Transverse colon (tissue), 4 donors: ENCODE measurements around the gene LMCD1.

ENCODE experiments used
- POLR2A ChIP-seq: fragments of 450-650 bp; IDR thresholded peaks from one replicate; pipeline ENCODE4 v1.6.1; 2016; ENCODE audit warnings: antibody characterized with exemption, mild to moderate bottlenecking, moderate library complexity
- POLR2AphosphoS5 ChIP-seq, 3 donors: sonication (generic); formaldehyde crosslinking; IDR thresholded peaks; one replicate each; pipeline ENCODE4 v1.6.1; 2016; ENCODE audit warnings: antibody characterized with exemption in 3 of 3
- TF ChIP-seq, protein P1 (sequence below), 5 experiments: fragments of 200-600 bp in 3 of 5; fragments of 450-650 bp in 2 of 5; sonication (generic) in 3 of 5; IDR thresholded peaks; 1 replicate in 2 of 5; 2 replicates in 3 of 5; pipeline ENCODE4 v1.5.1; 2016 to 2017; ENCODE audit warnings: antibody characterized with exemption in 5 of 5, inconsistent platforms in 3 of 5, mild to moderate bottlenecking in 2 of 5, moderate library complexity in 1 of 5

DNA sequence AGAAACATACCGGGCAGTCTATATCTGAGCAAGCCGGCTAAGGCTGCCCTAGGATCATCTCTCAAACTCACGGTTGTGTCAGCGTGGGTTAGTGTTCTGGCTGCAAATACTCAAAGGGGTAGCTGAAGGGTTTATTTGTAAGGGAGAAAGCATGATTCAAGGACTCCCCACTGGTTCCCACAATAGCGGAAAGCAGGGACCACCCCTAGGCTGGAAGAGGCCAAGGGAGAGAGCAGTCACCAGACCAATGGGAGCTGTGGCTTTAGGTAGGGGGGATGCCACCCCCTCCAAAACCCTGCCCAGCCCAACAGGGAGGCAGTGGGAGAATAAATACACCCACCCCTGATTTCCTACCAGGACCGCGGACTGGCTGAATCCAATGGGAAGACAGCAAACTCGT lies 7.3 kb upstream of the LMCD1 start:
- no peak for TF ChIP-seq POLR2A
- TF ChIP-seq, protein P1, sequence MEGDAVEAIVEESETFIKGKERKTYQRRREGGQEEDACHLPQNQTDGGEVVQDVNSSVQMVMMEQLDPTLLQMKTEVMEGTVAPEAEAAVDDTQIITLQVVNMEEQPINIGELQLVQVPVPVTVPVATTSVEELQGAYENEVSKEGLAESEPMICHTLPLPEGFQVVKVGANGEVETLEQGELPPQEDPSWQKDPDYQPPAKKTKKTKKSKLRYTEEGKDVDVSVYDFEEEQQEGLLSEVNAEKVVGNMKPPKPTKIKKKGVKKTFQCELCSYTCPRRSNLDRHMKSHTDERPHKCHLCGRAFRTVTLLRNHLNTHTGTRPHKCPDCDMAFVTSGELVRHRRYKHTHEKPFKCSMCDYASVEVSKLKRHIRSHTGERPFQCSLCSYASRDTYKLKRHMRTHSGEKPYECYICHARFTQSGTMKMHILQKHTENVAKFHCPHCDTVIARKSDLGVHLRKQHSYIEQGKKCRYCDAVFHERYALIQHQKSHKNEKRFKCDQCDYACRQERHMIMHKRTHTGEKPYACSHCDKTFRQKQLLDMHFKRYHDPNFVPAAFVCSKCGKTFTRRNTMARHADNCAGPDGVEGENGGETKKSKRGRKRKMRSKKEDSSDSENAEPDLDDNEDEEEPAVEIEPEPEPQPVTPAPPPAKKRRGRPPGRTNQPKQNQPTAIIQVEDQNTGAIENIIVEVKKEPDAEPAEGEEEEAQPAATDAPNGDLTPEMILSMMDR (IDR thresholded peaks at IDR 0.05): no peak
- no peak for TF ChIP-seq POLR2AphosphoS5 (IDR thresholded peaks at IDR 0.05)
